NCI-H2196 treated with DMSO at 0.1 percent for 48 hours (cell line): ENCODE results near the gene C2CD3.

Experiments
- DNase-seq: peaks from one replicate; lab custom pipeline; 2025; ENCODE audit not compliant: unreplicated experiment; lab: John Stamatoyannopoulos, UW

C2CD3 gene, protein sequence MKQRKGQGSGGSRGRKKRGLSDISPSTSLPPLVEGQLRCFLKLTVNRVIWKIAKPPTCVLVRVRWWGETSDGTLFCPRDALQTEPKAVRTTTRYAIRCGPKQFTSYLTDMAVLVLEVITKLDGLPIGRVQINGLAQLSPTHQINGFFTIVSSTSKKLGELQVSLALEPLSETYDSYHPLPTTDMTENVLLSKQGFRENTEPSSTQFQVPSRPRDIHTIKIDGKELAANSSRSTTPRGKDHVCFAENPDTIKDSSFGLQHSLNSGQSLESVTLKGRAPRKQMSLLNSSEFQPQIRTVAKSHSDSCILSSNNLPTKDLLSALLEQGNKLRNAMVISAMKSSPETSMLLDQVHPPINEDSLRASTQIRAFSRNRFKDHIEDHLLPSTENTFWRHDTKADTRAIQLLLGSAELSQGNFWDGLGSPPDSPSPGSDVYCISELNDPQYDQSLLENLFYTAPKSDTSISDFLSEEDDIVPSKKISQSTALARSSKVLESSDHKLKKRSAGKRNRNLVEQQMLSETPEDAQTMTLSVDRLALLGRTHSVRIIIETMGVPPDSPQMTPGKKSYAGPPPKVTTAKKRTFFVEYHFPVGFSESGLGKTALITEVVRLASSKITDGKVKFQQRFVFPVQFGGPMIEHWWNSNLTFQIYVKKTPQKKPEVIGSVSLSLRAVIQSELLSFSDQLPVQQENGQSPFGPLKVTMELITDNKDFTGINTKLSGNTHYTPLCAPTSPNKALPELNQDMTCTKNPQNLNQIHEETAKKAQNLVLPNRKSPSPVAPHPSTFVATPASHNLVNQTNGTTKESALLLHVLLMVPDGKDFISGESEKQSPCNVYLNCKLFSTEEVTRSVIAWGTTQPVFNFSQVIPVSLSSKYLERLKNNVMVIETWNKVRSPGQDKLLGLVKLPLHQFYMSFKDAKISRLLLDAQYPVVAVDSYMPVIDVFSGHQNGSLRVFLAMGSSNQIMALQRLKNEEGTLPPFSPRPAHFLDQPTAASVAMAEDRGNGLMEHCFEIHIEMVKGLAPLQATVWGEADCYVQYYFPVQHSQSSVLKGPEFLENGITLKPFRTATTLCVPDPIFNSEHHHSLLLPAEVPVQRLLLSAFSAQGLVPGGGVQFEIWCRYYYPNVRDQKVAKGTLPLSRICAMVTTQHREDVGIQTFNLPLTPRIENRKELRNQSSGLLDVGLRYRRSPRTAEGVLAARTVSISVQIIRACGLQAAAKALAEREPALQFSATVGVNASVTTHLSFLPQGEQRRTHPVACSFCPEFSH (N-terminal part only)

DNA sequence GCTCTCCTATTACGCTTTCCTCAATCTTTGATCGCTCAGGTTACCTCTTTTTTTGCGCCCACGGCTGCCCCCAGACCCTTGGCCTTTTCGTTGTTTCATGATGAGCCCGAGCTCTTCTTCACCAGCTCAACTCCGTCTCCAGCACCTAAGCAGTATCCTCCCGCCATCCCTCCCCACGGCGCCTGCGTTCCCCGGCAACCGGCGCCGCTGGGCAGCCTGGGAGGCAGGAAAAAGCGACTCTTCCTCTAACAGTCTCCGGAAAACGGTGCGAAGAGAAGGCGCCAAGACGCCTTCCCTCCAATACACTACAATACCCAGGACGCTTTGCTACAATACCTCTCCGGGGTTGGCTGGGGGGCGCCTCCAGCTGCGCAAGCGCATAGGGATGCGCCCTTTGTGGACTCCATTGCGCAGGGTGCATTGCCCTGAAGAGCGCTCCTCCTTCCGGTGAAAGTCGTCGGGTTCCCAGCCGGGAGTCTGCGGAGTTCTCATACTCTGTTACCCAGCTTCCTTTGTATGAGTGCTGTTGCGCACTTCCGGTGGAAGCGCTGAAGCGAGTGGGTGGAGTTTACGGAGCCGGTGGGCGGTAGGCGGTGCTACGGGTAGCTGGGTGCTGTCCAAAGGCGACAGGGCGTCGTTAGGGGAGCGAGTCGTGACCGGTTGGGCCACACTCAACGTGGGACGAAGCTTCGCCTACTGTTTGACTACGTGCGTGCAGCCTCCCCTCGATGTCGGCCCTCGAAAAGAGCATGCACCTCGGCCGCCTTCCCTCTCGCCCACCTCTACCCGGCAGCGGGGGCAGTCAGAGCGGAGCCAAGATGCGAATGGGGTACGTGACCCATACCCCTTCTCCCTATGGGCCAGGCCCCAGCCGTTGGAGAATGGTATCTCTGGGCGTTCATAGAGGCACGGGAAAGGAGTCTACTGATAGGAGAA is at the start of gene C2CD3, which contains the start of gene PPME1:
C2CD3 (minus strand) TSS at position 309 of the 936 bp plus-strand sequence; CDS start at position 99, 210 bp downstream.
PPME1 (plus strand) TSS at position 596 of the 936 bp plus-strand sequence; CDS start at position 729, 133 bp downstream.
- DNase-seq: peak; percentile 99

GRCh38 chr11:74220376-74220775 is 49.6 kb upstream of the C2CD3 start:
- DNase-seq: no peak

- no peak for DNase-seq
These were observed 41.7 kb upstream of the C2CD3 start for GRCh38 chr11:74212533-74212932.

DNA sequence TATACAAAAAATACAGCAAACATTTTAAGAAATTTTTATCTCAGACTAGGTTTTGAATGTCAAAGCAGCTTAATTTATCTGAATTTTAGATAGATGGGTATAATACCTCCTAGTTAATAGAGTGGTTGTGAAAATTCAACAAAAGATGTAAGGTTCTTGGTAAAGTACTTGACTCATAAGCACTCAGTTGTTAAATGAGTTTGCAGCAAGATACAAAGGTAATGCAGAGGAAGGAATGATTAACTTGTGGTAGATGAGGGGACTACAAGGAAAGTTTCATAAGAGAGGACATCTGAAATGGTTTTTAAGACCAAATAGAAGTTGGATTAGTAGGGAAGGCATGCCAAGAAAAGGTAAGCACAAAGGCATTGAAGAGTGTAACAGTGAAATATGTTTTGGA is 37.7 kb upstream of the C2CD3 start:
- DNase-seq: no peak

- DNase-seq: no peak
These were observed 35.9 kb upstream of the C2CD3 start for GRCh38 chr11:74206746-74207145.

DNA sequence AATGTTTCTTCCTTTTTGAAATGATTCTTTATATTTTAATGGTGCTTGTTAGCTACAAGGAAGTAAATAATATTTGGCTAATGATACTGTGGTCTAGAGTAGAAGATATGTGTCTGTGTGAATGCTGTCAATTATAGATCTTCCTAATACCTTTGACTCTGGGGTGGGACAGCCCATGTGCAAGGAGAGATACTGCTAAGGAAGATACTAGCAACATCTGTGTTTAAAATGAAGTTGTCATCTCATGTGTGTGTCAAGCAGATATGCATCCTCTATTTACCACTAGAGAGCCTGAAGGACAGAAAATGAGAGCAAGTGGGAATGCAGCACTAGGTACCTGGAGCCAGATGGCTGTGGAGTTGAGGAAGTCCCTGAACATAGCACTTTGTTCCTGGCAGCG is 34.4 kb upstream of the C2CD3 start:
- DNase-seq: no peak

- no peak for DNase-seq
These were observed 33.9 kb upstream of the C2CD3 start for GRCh38 chr11:74204701-74205100.

GRCh38 chr11:74203966-74204365 is 33.2 kb upstream of the C2CD3 start:
- DNase-seq: no peak

DNA sequence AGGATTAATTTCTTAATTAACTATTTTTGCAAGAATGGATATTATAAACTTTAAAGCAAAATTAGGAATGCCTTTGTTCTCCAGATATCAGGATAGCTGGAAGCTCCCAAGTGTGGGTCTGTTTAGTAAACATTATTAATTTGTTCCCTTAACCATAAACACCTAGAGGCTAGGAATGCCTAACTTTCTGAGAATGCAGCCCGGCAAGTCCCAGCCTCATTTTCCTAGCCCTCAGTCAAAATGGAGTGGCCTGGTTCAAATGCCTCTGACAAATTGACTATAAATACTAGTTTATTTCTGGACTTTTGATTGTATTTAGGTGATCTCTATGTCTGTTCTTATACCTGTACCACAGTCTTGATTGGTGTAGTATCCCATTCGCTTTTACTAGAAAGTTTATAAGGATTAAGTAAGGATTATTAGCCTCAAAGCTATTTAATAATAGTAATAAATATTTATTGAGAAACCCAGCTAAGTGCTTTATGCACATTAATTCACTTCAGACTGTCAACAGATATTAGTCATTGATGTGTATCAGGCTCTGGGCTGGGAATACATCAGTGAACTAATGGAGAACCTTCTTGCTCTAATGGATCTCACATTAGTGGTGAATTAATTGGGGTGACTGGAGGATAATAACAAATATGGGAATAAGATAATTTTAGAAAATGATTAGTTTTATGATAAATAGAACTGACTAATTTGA is 26.1 kb upstream of the C2CD3 start:
- no peak for DNase-seq

DNA sequence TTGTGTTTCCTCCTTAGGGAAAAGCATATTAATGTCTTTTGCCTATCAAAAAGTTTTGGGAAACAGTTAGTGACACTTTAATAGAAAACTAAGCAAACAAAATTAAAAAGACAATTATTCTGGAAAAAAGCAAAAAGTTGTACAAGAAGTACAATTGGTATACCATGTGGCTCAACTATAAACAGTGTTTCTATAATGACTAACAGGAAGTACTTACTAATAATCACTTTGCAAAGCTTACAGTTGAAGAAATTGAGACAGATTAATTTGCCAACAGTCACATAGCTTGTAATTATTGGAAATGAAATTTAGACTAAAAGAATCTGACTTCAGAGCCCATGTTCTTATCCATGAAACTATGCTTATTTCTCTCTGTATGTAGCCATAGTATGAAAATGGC is 25.0 kb upstream of the C2CD3 start:
- DNase-seq: no peak

DNA sequence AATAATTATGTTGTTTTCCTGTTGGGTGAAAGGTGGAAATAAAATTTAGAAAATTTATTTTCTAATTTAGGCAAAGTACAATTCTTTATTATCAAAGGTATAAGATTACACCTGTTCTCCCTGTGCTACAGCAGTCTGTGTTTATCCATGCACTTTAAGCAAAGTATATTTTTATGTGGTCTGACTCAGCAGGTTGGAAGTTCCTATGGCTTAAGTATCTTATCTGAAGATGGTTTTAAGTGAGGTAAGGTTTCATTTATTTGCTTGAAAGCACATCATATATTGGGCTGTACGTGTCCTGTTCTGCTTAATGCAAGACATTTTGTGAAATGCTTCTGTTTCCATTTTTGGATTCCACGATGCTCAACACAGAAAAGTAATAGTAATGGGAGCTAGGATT is 14.9 kb upstream of the C2CD3 start:
- DNase-seq: no peak

GRCh38 chr11:74185285-74185684 is 14.5 kb upstream of the C2CD3 start:
- no peak for DNase-seq

DNA sequence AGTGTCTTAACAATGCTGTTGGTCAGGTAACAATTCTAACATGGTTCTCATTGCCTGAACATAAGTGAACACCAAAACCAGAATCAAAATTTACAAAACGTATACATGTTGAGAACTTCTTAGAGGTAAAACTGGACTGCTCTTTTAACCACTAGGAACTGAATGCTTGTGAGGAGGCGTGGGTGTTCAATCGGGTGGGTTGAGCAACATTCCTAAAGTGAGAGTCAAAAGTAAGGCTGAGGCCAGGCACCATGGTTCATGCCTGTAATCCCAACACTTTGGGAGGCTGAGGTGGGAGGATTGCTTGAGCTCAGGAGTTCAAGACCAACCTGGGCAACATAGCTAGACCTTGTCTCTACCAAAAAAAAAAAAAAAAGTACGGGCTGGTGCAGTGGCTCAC is 11.8 kb upstream of the C2CD3 start:
- no peak for DNase-seq

DNA sequence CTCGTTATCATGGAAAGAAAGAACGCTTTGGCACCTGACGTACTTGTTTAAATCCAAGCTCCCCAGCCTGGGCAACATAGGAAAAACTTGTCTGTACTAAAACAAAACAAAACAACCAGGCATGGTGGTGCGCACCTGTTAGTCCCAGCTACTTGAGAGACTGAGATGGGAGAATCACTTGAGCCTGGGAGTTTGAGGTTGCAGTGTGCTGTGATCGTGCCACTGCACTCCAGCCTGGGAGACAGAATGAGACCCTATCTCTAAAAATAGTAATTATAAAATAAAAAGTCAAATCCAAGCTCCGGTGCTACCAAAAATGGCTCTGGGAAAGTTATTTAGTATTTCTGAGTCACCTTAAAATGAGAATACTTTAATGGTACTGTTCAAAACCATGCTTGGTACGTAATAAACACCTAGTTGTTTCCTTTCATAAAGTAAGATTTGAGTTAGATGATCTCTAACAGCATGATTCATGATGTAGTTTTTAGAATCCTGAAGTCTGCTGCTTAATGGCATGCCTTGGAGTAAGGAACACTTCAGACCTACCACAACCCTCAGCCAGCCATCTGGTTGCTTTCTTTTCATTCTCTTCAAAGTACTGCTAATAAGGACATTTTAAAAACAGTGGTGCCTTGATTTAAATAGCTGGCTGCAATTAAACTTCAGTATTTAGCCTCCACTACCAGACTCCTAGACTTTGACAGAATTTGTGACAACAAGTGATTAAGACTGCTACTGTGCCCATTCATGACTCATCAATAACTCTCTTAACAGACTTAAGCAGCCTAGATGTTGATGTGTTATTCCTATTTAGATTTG is 8.6 kb upstream of the C2CD3 start:
- no peak for DNase-seq

DNA sequence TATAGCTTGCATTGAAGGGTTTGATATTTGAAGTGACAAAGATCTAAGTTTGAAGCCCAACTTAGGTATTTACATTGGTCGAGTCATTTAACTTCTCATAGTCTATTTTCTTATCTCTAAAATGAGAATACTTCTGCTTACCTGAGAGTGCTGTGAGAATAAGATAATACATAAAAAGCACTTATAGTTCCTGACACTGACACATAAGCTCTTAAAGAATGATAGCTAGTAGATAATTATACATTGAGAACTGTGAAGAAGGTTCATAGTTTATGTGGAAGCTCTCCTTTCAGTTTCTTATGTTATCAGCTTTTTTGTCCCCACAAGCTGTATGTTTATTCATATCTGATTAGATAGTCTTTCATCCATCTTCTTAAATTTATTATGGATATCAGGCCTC is 5.1 kb upstream of the C2CD3 start:
- no peak for DNase-seq

DNA sequence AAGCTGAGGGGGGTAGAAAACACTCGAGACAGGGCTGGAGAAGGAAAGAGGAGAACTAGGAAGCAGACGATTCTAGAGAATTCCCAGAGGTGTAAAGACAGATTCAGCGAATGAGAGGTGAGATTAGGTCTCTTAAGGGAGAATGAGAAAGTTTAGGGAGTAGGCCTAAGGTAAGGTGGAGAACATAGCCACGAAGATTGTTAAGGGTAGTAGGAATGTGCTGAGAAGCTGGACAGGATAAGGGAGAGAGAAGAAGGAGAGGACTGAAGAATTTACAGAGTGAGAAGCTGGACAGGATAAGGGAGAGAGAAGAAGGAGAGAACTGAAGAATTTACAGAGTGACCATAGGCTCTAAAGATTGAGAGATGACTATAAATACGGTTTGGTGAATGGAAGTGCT is 1.2 kb upstream of the C2CD3 start:
- no peak for DNase-seq

DNA sequence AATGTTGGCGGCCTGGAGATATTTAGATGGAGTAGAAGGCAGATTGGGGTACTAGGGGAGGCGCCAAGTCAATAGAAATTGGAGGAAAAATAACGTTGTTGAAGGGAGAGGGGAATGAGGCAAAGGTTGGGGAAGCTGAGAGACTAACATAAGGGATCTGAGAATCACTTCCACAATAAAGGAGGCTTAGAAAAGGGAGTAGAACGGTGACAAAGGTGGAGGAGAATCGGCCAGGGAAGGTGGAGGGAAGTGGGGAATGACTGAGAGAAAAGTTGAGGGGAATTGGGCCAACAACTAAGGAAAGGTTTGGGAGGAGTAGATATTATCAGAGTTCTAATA is 797 bp upstream of the C2CD3 start:
- no peak for DNase-seq

GRCh38 chr11:74169738-74170458 is 904 bp downstream of the C2CD3 start:
- no peak for DNase-seq
